ENCODE data around the gene FILIP1L.

FILIP1L gene

GRCh38 chr3:100009276-100010086 is 104.8 kb downstream of the FILIP1L start:
- H3K9me3 ChIP-seq (ENCODE audit: control insufficient read depth, insufficient read depth, low read length) = no peaks in the 10 kb centered on the region
- no peaks in the 10 kb centered on the region for H3K27me3 ChIP-seq (ENCODE audit: control insufficient read depth, insufficient read depth, low read length)
- DNase-seq (ENCODE audit: low read depth, low spot score) = no peak
- no peak overlapping the region for H3K4me3 ChIP-seq (ENCODE audit: low read length)
- no peaks in the 10 kb centered on the region for H3K36me3 ChIP-seq (ENCODE audit: control insufficient read depth, insufficient read depth, low read length)
- no CpG with 5 or more reads among the region's 5 CpGs for WGBS (ENCODE audit: insufficient coverage, insufficient read length)
- H3K27ac ChIP-seq (ENCODE audit: low read length) = no peak overlapping the region
- peaks cover 1% of the 10 kb centered on the region; the same call in 1 of the 2 replicates for H3K4me1 ChIP-seq (ENCODE audit: control insufficient read depth, insufficient read depth, low read length)

- no peak overlapping the region for H3K4me3 ChIP-seq (ENCODE audit: low read length)
- H3K36me3 ChIP-seq (ENCODE audit: control insufficient read depth, insufficient read depth, low read length) = no peaks in the 10 kb centered on the region
- peaks cover 1% of the 10 kb centered on the region; the same call in 1 of the 2 replicates for H3K4me1 ChIP-seq (ENCODE audit: control insufficient read depth, insufficient read depth, low read length)
- no peak for DNase-seq (ENCODE audit: low read depth, low spot score)
- H3K27ac ChIP-seq (ENCODE audit: low read length) = no peak overlapping the region
- no peaks in the 10 kb centered on the region for H3K27me3 ChIP-seq (ENCODE audit: control insufficient read depth, insufficient read depth, low read length)
- H3K9me3 ChIP-seq (ENCODE audit: control insufficient read depth, insufficient read depth, low read length) = no peaks in the 10 kb centered on the region
These were observed 106.1 kb downstream of the FILIP1L start for GRCh38 chr3:100008081-100008698.

GRCh38 chr3:100007313-100007712 is 107.0 kb downstream of the FILIP1L start:
- H3K9me3 ChIP-seq (ENCODE audit: control insufficient read depth, insufficient read depth, low read length) = no peaks in the 10 kb centered on the region
- no CpG with 5 or more reads among the region's 3 CpGs for WGBS (ENCODE audit: insufficient coverage, insufficient read length)
- peaks cover 1% of the 10 kb centered on the region; the same call in 1 of the 2 replicates for H3K4me1 ChIP-seq (ENCODE audit: control insufficient read depth, insufficient read depth, low read length)
- H3K36me3 ChIP-seq (ENCODE audit: control insufficient read depth, insufficient read depth, low read length) = no peaks in the 10 kb centered on the region
- no peak overlapping the region for H3K27ac ChIP-seq (ENCODE audit: low read length)
- no peak overlapping the region for H3K4me3 ChIP-seq (ENCODE audit: low read length)
- H3K27me3 ChIP-seq (ENCODE audit: control insufficient read depth, insufficient read depth, low read length) = no peaks in the 10 kb centered on the region
- no peak for DNase-seq (ENCODE audit: low read depth, low spot score)

GRCh38 chr3:100006570-100007271 is 107.6 kb downstream of the FILIP1L start:
- peaks cover 1% of the 10 kb centered on the region; the same call in 1 of the 2 replicates for H3K4me1 ChIP-seq (ENCODE audit: control insufficient read depth, insufficient read depth, low read length)
- no peaks in the 10 kb centered on the region for H3K36me3 ChIP-seq (ENCODE audit: control insufficient read depth, insufficient read depth, low read length)
- H3K9me3 ChIP-seq (ENCODE audit: control insufficient read depth, insufficient read depth, low read length) = no peaks in the 10 kb centered on the region
- no peak overlapping the region for H3K4me3 ChIP-seq (ENCODE audit: low read length)
- no peaks in the 10 kb centered on the region for H3K27me3 ChIP-seq (ENCODE audit: control insufficient read depth, insufficient read depth, low read length)
- WGBS (ENCODE audit: insufficient coverage, insufficient read length) = no CpG with 5 or more reads among the region's 2 CpGs
- DNase-seq (ENCODE audit: low read depth, low spot score) = no peak
- H3K27ac ChIP-seq (ENCODE audit: low read length) = no peak overlapping the region

GRCh38 chr3:100005665-100006393 is 108.5 kb downstream of the FILIP1L start:
- H3K9me3 ChIP-seq (ENCODE audit: control insufficient read depth, insufficient read depth, low read length) = no peaks in the 10 kb centered on the region
- H3K36me3 ChIP-seq (ENCODE audit: control insufficient read depth, insufficient read depth, low read length) = no peaks in the 10 kb centered on the region
- DNase-seq (ENCODE audit: low read depth, low spot score) = no peak
- no CpG with 5 or more reads among the region's 2 CpGs for WGBS (ENCODE audit: insufficient coverage, insufficient read length)
- no peak overlapping the region for H3K27ac ChIP-seq (ENCODE audit: low read length)
- no peaks in the 10 kb centered on the region for H3K27me3 ChIP-seq (ENCODE audit: control insufficient read depth, insufficient read depth, low read length)
- peaks cover 1% of the 10 kb centered on the region; the same call in 1 of the 2 replicates for H3K4me1 ChIP-seq (ENCODE audit: control insufficient read depth, insufficient read depth, low read length)
- H3K4me3 ChIP-seq (ENCODE audit: low read length) = no peak overlapping the region

- WGBS (ENCODE audit: insufficient coverage, insufficient read length) = no CpG with 5 or more reads among the region's 1 CpG
- H3K4me3 ChIP-seq (ENCODE audit: low read length) = no peak overlapping the region
- H3K9me3 ChIP-seq (ENCODE audit: control insufficient read depth, insufficient read depth, low read length) = no peaks in the 10 kb centered on the region
- peaks cover 1% of the 10 kb centered on the region; the same call in 1 of the 2 replicates for H3K4me1 ChIP-seq (ENCODE audit: control insufficient read depth, insufficient read depth, low read length)
- no peak overlapping the region for H3K27ac ChIP-seq (ENCODE audit: low read length)
- DNase-seq (ENCODE audit: low read depth, low spot score) = no peak
- no peaks in the 10 kb centered on the region for H3K27me3 ChIP-seq (ENCODE audit: control insufficient read depth, insufficient read depth, low read length)
- H3K36me3 ChIP-seq (ENCODE audit: control insufficient read depth, insufficient read depth, low read length) = no peaks in the 10 kb centered on the region
These were observed 109.4 kb downstream of the FILIP1L start for GRCh38 chr3:100004931-100005330.

- WGBS (ENCODE audit: insufficient coverage, insufficient read length) = no CpG with 5 or more reads among the region's 4 CpGs
- Histone ChIP-seq H3K4me1 (ENCODE audit: control insufficient read depth, insufficient read depth, low read length) (peaks cover 1% of the 10 kb centered on the region; the same call in 1 of the 2 replicates), H3K27ac (ENCODE audit: low read length) (no peak overlapping the region), H3K4me3 (ENCODE audit: low read length) (no peak overlapping the region), H3K27me3 (ENCODE audit: control insufficient read depth, insufficient read depth, low read length) (no peaks in the 10 kb centered on the region), H3K9me3 (ENCODE audit: control insufficient read depth, insufficient read depth, low read length) (no peaks in the 10 kb centered on the region), H3K36me3 (ENCODE audit: control insufficient read depth, insufficient read depth, low read length) (no peaks in the 10 kb centered on the region)
- no peak for DNase-seq (ENCODE audit: low read depth, low spot score)
These were observed 110.4 kb downstream of the FILIP1L start for GRCh38 chr3:100003609-100004503.

GRCh38 chr3:100002599-100003350 is 111.5 kb downstream of the FILIP1L start:
- Histone ChIP-seq H3K27ac (ENCODE audit: low read length) (no peak overlapping the region), H3K36me3 (ENCODE audit: control insufficient read depth, insufficient read depth, low read length) (no peaks in the 10 kb centered on the region), H3K4me1 (ENCODE audit: control insufficient read depth, insufficient read depth, low read length) (peaks cover 1% of the 10 kb centered on the region; the same call in 1 of the 2 replicates), H3K9me3 (ENCODE audit: control insufficient read depth, insufficient read depth, low read length) (no peaks in the 10 kb centered on the region), H3K27me3 (ENCODE audit: control insufficient read depth, insufficient read depth, low read length) (no peaks in the 10 kb centered on the region), H3K4me3 (ENCODE audit: low read length) (no peak overlapping the region)
- no CpG with 5 or more reads among the region's 4 CpGs for WGBS (ENCODE audit: insufficient coverage, insufficient read length)
- no peak for DNase-seq (ENCODE audit: low read depth, low spot score)

Measured in iPS DF 6.9 (cell line).